ENCODE data around the gene NEURL1.
"Not testable (repeated sequence)": the region's sequence is repeated elsewhere in the genome, so short reads cannot be mapped to it uniquely, and the experiment has no call there.

DNA sequence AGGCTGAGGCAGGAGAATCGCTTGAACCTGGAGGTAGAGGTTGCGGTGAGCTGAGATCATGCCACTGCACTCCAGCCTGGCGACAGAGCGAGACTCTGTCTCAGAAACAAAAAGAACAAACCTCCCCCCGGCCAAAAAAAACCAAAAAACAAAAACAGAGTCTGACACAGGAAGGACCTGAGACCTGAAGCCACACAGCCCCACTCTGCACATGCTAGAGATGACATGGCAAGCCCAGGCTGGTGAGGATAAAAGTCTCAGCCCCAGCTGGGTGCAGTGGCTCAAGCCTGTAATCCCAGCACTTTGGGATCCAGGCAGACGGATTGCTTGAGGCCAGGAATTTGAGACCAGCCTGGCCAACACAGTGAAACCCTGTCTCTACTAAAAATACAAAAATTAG is 139.4 kb downstream of the NEURL1 start:
- TF ChIP-seq, protein P1, sequence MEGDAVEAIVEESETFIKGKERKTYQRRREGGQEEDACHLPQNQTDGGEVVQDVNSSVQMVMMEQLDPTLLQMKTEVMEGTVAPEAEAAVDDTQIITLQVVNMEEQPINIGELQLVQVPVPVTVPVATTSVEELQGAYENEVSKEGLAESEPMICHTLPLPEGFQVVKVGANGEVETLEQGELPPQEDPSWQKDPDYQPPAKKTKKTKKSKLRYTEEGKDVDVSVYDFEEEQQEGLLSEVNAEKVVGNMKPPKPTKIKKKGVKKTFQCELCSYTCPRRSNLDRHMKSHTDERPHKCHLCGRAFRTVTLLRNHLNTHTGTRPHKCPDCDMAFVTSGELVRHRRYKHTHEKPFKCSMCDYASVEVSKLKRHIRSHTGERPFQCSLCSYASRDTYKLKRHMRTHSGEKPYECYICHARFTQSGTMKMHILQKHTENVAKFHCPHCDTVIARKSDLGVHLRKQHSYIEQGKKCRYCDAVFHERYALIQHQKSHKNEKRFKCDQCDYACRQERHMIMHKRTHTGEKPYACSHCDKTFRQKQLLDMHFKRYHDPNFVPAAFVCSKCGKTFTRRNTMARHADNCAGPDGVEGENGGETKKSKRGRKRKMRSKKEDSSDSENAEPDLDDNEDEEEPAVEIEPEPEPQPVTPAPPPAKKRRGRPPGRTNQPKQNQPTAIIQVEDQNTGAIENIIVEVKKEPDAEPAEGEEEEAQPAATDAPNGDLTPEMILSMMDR (IDR thresholded peaks at IDR 0.05), result not testable (repeated sequence)
- not testable (repeated sequence) for TF ChIP-seq POLR2A (IDR thresholded peaks at IDR 0.05)
